Fibroblast of skin of abdomen (primary cell): ENCODE data around the gene ASCL2.
"Not testable (repeated sequence)": the region's sequence is repeated elsewhere in the genome, so short reads cannot be mapped to it uniquely, and the experiment has no call there.

Experiments
- DNase-seq: peaks from one replicate; pipeline ENCODE4 v3.0.0-alpha.2; 2013

ASCL2 gene

GRCh38 chr11:2259466-2259830, 10.9 kb downstream of the ASCL2 start:
- no peak for DNase-seq

GRCh38 chr11:2258501-2259465, 11.6 kb downstream of the ASCL2 start:
- no peak for DNase-seq

GRCh38 chr11:2256951-2257700, 13.3 kb downstream of the ASCL2 start:
- DNase-seq: no peak

- DNase-seq: no peak
These were observed 14.0 kb downstream of the ASCL2 start for GRCh38 chr11:2256293-2256913.

GRCh38 chr11:2252018-2252417, 18.4 kb downstream of the ASCL2 start:
- DNase-seq: no peak

- no peak for DNase-seq
These were observed 19.2 kb downstream of the ASCL2 start for GRCh38 chr11:2251138-2251537.

GRCh38 chr11:2250485-2250884, 19.9 kb downstream of the ASCL2 start:
- DNase-seq: no peak

- no peak for DNase-seq
These were observed 20.3 kb downstream of the ASCL2 start for GRCh38 chr11:2250041-2250440.

GRCh38 chr11:2249189-2249916, 21.0 kb downstream of the ASCL2 start:
- no peak for DNase-seq

GRCh38 chr11:2248762-2249161, 21.6 kb downstream of the ASCL2 start:
- no peak for DNase-seq

GRCh38 chr11:2248242-2248641, 22.1 kb downstream of the ASCL2 start:
- DNase-seq: no peak

- DNase-seq: no peak
These were observed 22.9 kb downstream of the ASCL2 start for GRCh38 chr11:2247496-2247895.

- DNase-seq: no peak
These were observed 29.6 kb downstream of the ASCL2 start for GRCh38 chr11:2240834-2241233.

- DNase-seq: no peak
These were observed 32.7 kb downstream of the ASCL2 start for GRCh38 chr11:2237457-2238238.

- not testable (repeated sequence) for DNase-seq
These were observed 33.8 kb downstream of the ASCL2 start for GRCh38 chr11:2236381-2237134.

- no peak for DNase-seq
These were observed 34.6 kb downstream of the ASCL2 start for GRCh38 chr11:2235588-2236326.

GRCh38 chr11:2234963-2235362, 35.4 kb downstream of the ASCL2 start:
- DNase-seq: no peak

GRCh38 chr11:2233693-2234455, 36.5 kb downstream of the ASCL2 start:
- no peak for DNase-seq

- DNase-seq: no peak
These were observed 40.6 kb downstream of the ASCL2 start for GRCh38 chr11:2229713-2230297.
